ENCODE measurements around the gene PPP1R3E. TPM values are rescaled to one million over a fixed set of nuclear protein-coding genes. Genes with fewer than 3 reads are reported as not detected.
A peak's percentile ranks its signal among the peaks of the same experiment; 100 is the strongest.

The PPP1R3E gene
- total and polyA plus RNA-seq, 2 of the 13 experiments (the other 11 are each of a cell fraction or from before 2014, with no cell fraction given) = 16.5 to 26.5 TPM

DNA sequence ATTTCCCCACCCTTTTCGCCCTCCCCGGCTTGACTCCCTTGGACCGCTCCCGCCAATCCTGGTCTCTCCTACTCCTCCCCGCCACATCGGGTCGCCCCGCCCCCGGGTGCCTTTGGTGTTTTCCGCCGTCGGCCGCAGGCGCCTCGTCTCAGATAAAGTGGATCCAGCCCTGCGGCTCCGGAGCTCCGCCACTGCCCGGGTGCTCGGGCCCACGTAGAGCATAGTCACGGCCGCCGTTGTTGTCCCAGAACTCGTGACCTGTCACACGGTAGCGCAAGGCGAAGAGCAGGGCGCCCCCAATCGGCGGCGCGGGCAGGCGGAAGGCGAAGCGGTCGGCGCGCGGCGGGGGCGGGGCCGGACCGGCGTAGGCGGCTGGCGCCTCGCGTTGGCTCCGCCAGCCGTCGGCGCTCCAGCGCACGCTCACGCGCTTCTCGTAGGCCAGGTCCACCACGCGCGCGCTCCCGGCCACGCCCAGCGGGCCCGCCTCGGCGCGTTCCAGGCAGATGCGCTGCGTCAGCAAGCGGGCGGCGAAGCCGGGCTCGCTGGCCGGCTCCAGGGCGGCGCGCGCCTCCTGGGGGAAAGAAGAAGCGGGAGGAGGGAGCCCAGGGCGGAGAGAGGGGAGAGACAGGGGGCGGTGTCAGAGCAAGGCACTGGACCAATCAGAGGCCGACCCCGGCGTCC lies 1.2 kb downstream of the PPP1R3E start (continued):
- peak; percentile 84; the same call in 1 of the 2 replicates for TF ChIP-seq TBP (CRISPR knock-in tag; IDR thresholded peaks at IDR 0.05)
- TF ChIP-seq, protein P1, sequence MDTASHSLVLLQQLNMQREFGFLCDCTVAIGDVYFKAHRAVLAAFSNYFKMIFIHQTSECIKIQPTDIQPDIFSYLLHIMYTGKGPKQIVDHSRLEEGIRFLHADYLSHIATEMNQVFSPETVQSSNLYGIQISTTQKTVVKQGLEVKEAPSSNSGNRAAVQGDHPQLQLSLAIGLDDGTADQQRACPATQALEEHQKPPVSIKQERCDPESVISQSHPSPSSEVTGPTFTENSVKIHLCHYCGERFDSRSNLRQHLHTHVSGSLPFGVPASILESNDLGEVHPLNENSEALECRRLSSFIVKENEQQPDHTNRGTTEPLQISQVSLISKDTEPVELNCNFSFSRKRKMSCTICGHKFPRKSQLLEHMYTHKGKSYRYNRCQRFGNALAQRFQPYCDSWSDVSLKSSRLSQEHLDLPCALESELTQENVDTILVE (CRISPR knock-in tag; IDR thresholded peaks at IDR 0.05) = peak; percentile 98
- TF ChIP-seq CHCHD3 (CRISPR knock-in tag; IDR thresholded peaks at IDR 0.05) = peak; percentile 73; the same call in 1 of the 2 replicates
- no peak for TF ChIP-seq ZFP41 (CRISPR knock-in tag; IDR thresholded peaks at IDR 0.05; ENCODE audit: borderline replicate concordance)
- no peak for TF ChIP-seq TCF7L2 (IDR thresholded peaks at IDR 0.05; ENCODE audit: low read depth, low read length)
- TF ChIP-seq, protein P2, sequence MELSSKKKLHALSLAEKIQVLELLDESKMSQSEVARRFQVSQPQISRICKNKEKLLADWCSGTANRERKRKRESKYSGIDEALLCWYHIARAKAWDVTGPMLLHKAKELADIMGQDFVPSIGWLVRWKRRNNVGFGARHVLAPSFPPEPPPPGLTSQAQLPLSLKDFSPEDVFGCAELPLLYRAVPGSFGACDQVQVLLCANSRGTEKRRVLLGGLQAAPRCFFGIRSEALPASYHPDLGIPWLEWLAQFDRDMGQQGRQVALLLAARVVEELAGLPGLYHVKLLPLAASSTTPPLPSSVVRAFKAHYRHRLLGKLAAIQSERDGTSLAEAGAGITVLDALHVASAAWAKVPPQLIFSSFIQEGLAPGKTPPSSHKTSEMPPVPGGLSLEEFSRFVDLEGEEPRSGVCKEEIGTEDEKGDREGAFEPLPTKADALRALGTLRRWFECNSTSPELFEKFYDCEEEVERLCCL (CRISPR knock-in tag; IDR thresholded peaks at IDR 0.05; ENCODE audit: borderline replicate concordance) = no peak
- TF ChIP-seq NR1H2 (CRISPR knock-in tag; IDR thresholded peaks at IDR 0.05; ENCODE audit: borderline replicate concordance, low read depth) = peak; percentile 71; the same call in 1 of the 2 replicates
- peak; percentile 55 for TF ChIP-seq MEF2D (CRISPR knock-in tag; IDR thresholded peaks at IDR 0.05)
- TF ChIP-seq POLR2A (IDR thresholded peaks at IDR 0.05; ENCODE audit: insufficient read depth in 1 of 2, low read depth in 2 of 2, low read length in 2 of 2) = no peak
- TF ChIP-seq MTF1 (CRISPR knock-in tag; IDR thresholded peaks at IDR 0.05) = no peak
- TF ChIP-seq, protein P3, sequence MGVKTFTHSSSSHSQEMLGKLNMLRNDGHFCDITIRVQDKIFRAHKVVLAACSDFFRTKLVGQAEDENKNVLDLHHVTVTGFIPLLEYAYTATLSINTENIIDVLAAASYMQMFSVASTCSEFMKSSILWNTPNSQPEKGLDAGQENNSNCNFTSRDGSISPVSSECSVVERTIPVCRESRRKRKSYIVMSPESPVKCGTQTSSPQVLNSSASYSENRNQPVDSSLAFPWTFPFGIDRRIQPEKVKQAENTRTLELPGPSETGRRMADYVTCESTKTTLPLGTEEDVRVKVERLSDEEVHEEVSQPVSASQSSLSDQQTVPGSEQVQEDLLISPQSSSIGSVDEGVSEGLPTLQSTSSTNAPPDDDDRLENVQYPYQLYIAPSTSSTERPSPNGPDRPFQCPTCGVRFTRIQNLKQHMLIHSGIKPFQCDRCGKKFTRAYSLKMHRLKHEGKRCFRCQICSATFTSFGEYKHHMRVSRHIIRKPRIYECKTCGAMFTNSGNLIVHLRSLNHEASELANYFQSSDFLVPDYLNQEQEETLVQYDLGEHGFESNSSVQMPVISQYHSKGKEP (CRISPR knock-in tag; IDR thresholded peaks at IDR 0.05) = peak; percentile 95
- TF ChIP-seq, protein P4, sequence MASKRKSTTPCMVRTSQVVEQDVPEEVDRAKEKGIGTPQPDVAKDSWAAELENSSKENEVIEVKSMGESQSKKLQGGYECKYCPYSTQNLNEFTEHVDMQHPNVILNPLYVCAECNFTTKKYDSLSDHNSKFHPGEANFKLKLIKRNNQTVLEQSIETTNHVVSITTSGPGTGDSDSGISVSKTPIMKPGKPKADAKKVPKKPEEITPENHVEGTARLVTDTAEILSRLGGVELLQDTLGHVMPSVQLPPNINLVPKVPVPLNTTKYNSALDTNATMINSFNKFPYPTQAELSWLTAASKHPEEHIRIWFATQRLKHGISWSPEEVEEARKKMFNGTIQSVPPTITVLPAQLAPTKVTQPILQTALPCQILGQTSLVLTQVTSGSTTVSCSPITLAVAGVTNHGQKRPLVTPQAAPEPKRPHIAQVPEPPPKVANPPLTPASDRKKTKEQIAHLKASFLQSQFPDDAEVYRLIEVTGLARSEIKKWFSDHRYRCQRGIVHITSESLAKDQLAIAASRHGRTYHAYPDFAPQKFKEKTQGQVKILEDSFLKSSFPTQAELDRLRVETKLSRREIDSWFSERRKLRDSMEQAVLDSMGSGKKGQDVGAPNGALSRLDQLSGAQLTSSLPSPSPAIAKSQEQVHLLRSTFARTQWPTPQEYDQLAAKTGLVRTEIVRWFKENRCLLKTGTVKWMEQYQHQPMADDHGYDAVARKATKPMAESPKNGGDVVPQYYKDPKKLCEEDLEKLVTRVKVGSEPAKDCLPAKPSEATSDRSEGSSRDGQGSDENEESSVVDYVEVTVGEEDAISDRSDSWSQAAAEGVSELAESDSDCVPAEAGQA (IDR thresholded peaks at IDR 0.05; ENCODE audit: low read depth) = peak; percentile 90
- TF ChIP-seq, protein P4 (CRISPR knock-in tag; IDR thresholded peaks at IDR 0.05; ENCODE audit: borderline replicate concordance) = 0 out of 2 replicates have a peak, but pooled peaks have one; percentile 17
- TF ChIP-seq ZNF441 (CRISPR knock-in tag; IDR thresholded peaks at IDR 0.05; ENCODE audit: borderline replicate concordance) = peak; percentile 99
- no peak for TF ChIP-seq ZNF780A (CRISPR knock-in tag; IDR thresholded peaks at IDR 0.05)
- TF ChIP-seq ZBTB7A (CRISPR knock-in tag; IDR thresholded peaks at IDR 0.05) = peak; percentile 55; the same call in 1 of the 2 replicates
- TF ChIP-seq ATRX (CRISPR knock-in tag; IDR thresholded peaks at IDR 0.05; ENCODE audit: borderline replicate concordance) = no peak
- peak; percentile 85 for TF ChIP-seq MIXL1 (CRISPR knock-in tag; IDR thresholded peaks at IDR 0.05)
- TF ChIP-seq ESRRA (CRISPR knock-in tag; IDR thresholded peaks at IDR 0.05; ENCODE audit: low read depth) = peak; percentile 66; the same call in 1 of the 2 replicates
- TF ChIP-seq MATR3 (CRISPR knock-in tag; IDR thresholded peaks at IDR 0.05) = peak; percentile 81; the same call in 1 of the 2 replicates
- TF ChIP-seq ZNF589 (CRISPR knock-in tag; conservative IDR thresholded peaks at IDR 0.05) = no peak
